GM12878 (cell line): Measurements from ENCODE around the gene KCNA2. TPM values are rescaled to one million over a fixed set of nuclear protein-coding genes. Genes with fewer than 3 reads are reported as not detected.

Experiments used
- ATAC-seq: fragments of 200-7000 bp; cut with Tn5 transposase; 3 replicates; pipeline ENCODE4 v1.9.1; 2020; ENCODE audit warnings: mild to moderate bottlenecking, moderate library complexity
- BruUV-seq: library from RNA; stranded (reverse); fragments of 400-500 nt; replicated peaks from 2 replicates; lab custom pipeline; 2021; lab: Mats Ljungman, UMichigan
- CTCF ChIA-PET: fragments of 300-600 bp; sonication (Branson Sonifier 250); formaldehyde crosslinking; extraction: SDS; loops from one replicate; lab custom pipeline; 2021; ENCODE audit warnings: inconsistent platforms; lab: Yijun Ruan, JAX
- POLR2A ChIA-PET: fragments of 350-600 bp; formaldehyde crosslinking; extraction: SDS; loops from one replicate; lab custom pipeline; 2021; ENCODE audit warnings: inconsistent platforms; lab: Charles Lee
- RAD21 ChIA-PET: fragments of 300-600 bp; sonication (Branson Sonifier 250); formaldehyde crosslinking; loops from one replicate; lab custom pipeline; 2023; ENCODE audit warnings: antibody characterized with exemption; ENCODE audit not compliant: unreplicated experiment; lab: Charles Lee
- SMC1A ChIA-PET: fragments of 300-600 bp; sonication (Branson Sonifier 250); formaldehyde crosslinking; loops from one replicate; lab custom pipeline; 2023; ENCODE audit not compliant: unreplicated experiment, uncharacterized antibody; lab: Charles Lee
- DNase-seq: peaks from one replicate; pipeline ENCODE4 v3.0.0-alpha.2; 2011; ENCODE audit warnings: low read depth, low spot score
- FAIRE-seq: peaks from 3 replicates; lab custom pipeline; 2011; peaks lifted over from hg19 to GRCh38; lab: Jason Lieb, UNC
- H2AFZ ChIP-seq: 2 replicates; pipeline ENCODE4 v1.6.0; 2011; ENCODE audit warnings: low read depth, low read length, control low read depth; ENCODE audit not compliant: control insufficient read depth
- H3K27ac ChIP-seq: 2 replicates; pipeline ENCODE4 v1.5.1; 2011; ENCODE audit warnings: control low read depth; ENCODE audit not compliant: control insufficient read depth, insufficient read depth
- H3K27me3 ChIP-seq, 2 experiments: replicated peaks in 1 of 2; 2 replicates each; pipeline versions ENCODE4 v1.6.0 to v1.6.1; 2011; ENCODE audit warnings: low read length in 1 of 2; ENCODE audit not compliant: control insufficient read depth in 2 of 2, insufficient read depth in 2 of 2
- H3K36me3 ChIP-seq, 2 experiments: 2 replicates each; pipeline ENCODE4 v1.5.1; 2011; ENCODE audit warnings: low read length in 1 of 2; ENCODE audit not compliant: control insufficient read depth in 2 of 2, insufficient read depth in 2 of 2
- H3K4me1 ChIP-seq: 2 replicates; pipeline ENCODE4 v1.6.1; 2011; ENCODE audit warnings: mild to moderate bottlenecking, low read length, moderate library complexity, mixed read lengths; ENCODE audit not compliant: control insufficient read depth, insufficient read depth
- H3K4me2 ChIP-seq: 2 replicates; pipeline ENCODE4 v1.6.0; 2011; ENCODE audit warnings: control low read depth; ENCODE audit not compliant: control insufficient read depth, insufficient read depth
- H3K4me3 ChIP-seq: fragments of 200-600 bp; sonication (generic); 2 replicates; pipeline ENCODE4 v1.5.1; 2016
- H3K79me2 ChIP-seq: 2 replicates; pipeline ENCODE4 v1.6.0; 2011; ENCODE audit warnings: low read length; ENCODE audit not compliant: control insufficient read depth, insufficient read depth
- H3K9ac ChIP-seq: 2 replicates; pipeline ENCODE4 v1.8.0; 2011; ENCODE audit warnings: low read length, control low read depth, mixed read lengths; ENCODE audit not compliant: control insufficient read depth, insufficient read depth
- H3K9me3 ChIP-seq: replicated peaks from 3 replicates; pipeline ENCODE4 v1.5.1; 2011; ENCODE audit warnings: mild to moderate bottlenecking, low read length; ENCODE audit not compliant: control insufficient read depth, insufficient read depth
- H4K20me1 ChIP-seq: 2 replicates; pipeline ENCODE4 v1.6.0; 2011; ENCODE audit not compliant: control insufficient read depth, insufficient read depth
- CREM ChIP-seq: IDR thresholded peaks from 2 replicates; pipeline ENCODE4 v1.6.1; 2014; ENCODE audit warnings: antibody characterized with exemption, low read depth
- MEF2A ChIP-seq: IDR thresholded peaks from 2 replicates; pipeline ENCODE4 v1.6.1; 2011; ENCODE audit warnings: low read depth, mild to moderate bottlenecking, low read length, moderate library complexity; ENCODE audit not compliant: insufficient read depth
- MYB ChIP-seq: fragments of 150-350 bp; IDR thresholded peaks from 2 replicates; pipeline ENCODE4 v1.6.1; 2014; ENCODE audit warnings: mild to moderate bottlenecking, low read depth, low read length, borderline replicate concordance
- NBN ChIP-seq: fragments of 450-650 bp; IDR thresholded peaks from 2 replicates; pipeline ENCODE4 v1.6.1; 2016
- PAX5 ChIP-seq: IDR thresholded peaks from 2 replicates; pipeline ENCODE4 v1.6.1; 2011; ENCODE audit warnings: low read depth, low read length, borderline replicate concordance
- ZBTB33 ChIP-seq: fragments of 450-650 bp; IDR thresholded peaks from 2 replicates; pipeline ENCODE4 v1.6.1; 2017; ENCODE audit warnings: mild to moderate bottlenecking
- ZNF217 ChIP-seq: fragments of 450-650 bp; IDR thresholded peaks from 2 replicates; pipeline ENCODE4 v1.6.1; 2017; ENCODE audit warnings: antibody characterized with exemption, mild to moderate bottlenecking
- WGBS: methylation state at CpG from one replicate; pipeline ENCODE4 v1.1.6; 2016; ENCODE audit warnings: low lambda C conversion rate; ENCODE audit not compliant: insufficient replicate concordance, insufficient coverage; ENCODE audit errors: missing lambda C conversion rate; 5-methylcytosine and 5-hydroxymethylcytosine counted together
- in situ Hi-C: fragments of 300-500 bp; cut with MboI; formaldehyde crosslinking; loops from 9 replicates; pipeline ENCODE4 v1.14.3; 2018; ENCODE audit warnings: mixed read lengths
- intact Hi-C: fragments of 100-400 bp; cut with micrococcal nuclease; formaldehyde crosslinking; loops from one replicate; pipeline ENCODE4 v1.14.2; 2022; ENCODE audit not compliant: unreplicated experiment
- polyA plus RNA-seq, 11 experiments: library from polyadenylated mRNA; depleted of rRNA in 4 of 11; unstranded in 6 of 11; stranded (reverse) in 5 of 11; fragments of >200 nt; fragmentation: Nextera tagmentation in 4 of 11; fragmentation: Illumina TruSeq in 1 of 11; extraction: Ambion mirVana in 4 of 11; extraction: Trizol in 1 of 11; gene quantifications; 1 replicate in 1 of 11; 2 replicates in 10 of 11; pipeline versions ENCODE4 v1.2.1 to v1.2.3, GENCODE V29; 2011 to 2016; ENCODE audit warnings: inconsistent platforms in 2 of 11, missing spikeins in 2 of 11, low read depth in 1 of 11
- total RNA-seq, 4 experiments: library from RNA; depleted of rRNA in 3 of 4; stranded (reverse); fragments of >200 nt in 3 of 4; fragmentation: Illumina TruSeq in 1 of 4; extraction: Trizol in 1 of 4; gene quantifications; 2 replicates each; pipeline versions ENCODE4 v1.2.1 to v1.2.3, GENCODE V29; 2013 to 2021

KCNA2 gene
- total and polyA plus RNA-seq, 10 of the 15 experiments (the other 5 are each of a cell fraction or from before 2014, with no cell fraction given) = 0.02 to 0.56 (median 0.10) TPM; not detected in 2

GRCh38 chr1:110603058-110603457, 3.1 kb downstream of the KCNA2 start:
- intact Hi-C loops = loop anchor here (10.0 kb wide), 1 partner anchor 1182 kb away; no protein-coding TSS in a partner anchor
- no peak overlapping the region for H3K4me2 ChIP-seq
- BruUV-seq = no TSS peak
- H3K36me3 ChIP-seq = no peaks in the 10 kb centered on the region
- CTCF ChIA-PET = no interaction called here
- H3K9me3 ChIP-seq = no peaks in the 10 kb centered on the region
- no peaks in the 10 kb centered on the region; the same call in 1 of the 2 replicates for H3K4me1 ChIP-seq
- H3K9ac ChIP-seq = no peak overlapping the region
- TF ChIP-seq CREM (no peak), MEF2A (no peak), PAX5 (no peak), MYB (no peak), NBN (no peak), ZBTB33 (no peak), ZNF217 (no peak)
- no peaks in the 10 kb centered on the region for H4K20me1 ChIP-seq
- H3K27me3 ChIP-seq = peaks cover 18 to 24% of the 10 kb centered on the region in 2 experiments
- POLR2A ChIA-PET = no interaction called here
- 85% methylated on average over 3 of the region's 3 CpGs for WGBS
- no peak overlapping the region for H3K4me3 ChIP-seq
- no peaks in the 10 kb centered on the region for H3K79me2 ChIP-seq
- RAD21 ChIA-PET = interaction anchor here (1.0 to 1.3 kb wide), 2 partner anchors 47 to 183 kb away, joined by 3 read pairs; no protein-coding TSS in a partner anchor
- SMC1A ChIA-PET = no interaction called here
- FAIRE-seq (no peak), DNase-seq (no peak), ATAC-seq (no peak)
- no peak overlapping the region for H2AFZ ChIP-seq
- in situ Hi-C loops = no loop called here
- no peak overlapping the region for H3K27ac ChIP-seq
